HepG2 (cell line): ENCODE results near the gene KCNQ1OT1. TPM values are rescaled to one million over a fixed set of nuclear protein-coding genes. Genes with fewer than 3 reads are reported as not detected.

Experiments used
- AKAP8 ChIP-seq: sonication (generic); formaldehyde crosslinking; IDR thresholded peaks from 2 replicates; pipeline ENCODE4 v1.5.1; 2020; ENCODE audit warnings: mild to moderate bottlenecking, missing genetic modification reagents
- BRD4 ChIP-seq: sonication (generic); formaldehyde crosslinking; IDR thresholded peaks from 2 replicates; pipeline ENCODE4 v1.4.0; 2020; ENCODE audit warnings: missing genetic modification reagents
- GLI4 ChIP-seq: sonication (generic); formaldehyde crosslinking; IDR thresholded peaks from 2 replicates; pipeline ENCODE4 v1.5.1; 2020; ENCODE audit warnings: missing genetic modification reagents, mild to moderate bottlenecking, moderate library complexity, borderline replicate concordance
- GTF3A ChIP-seq: sonication (generic); formaldehyde crosslinking; conservative IDR thresholded peaks from 2 replicates; pipeline ENCODE4 v1.4.0; 2020; ENCODE audit warnings: mild to moderate bottlenecking, missing genetic modification reagents
- IKZF1 ChIP-seq: fragments of 450-650 bp; IDR thresholded peaks from 2 replicates; pipeline ENCODE4 v1.7.1; 2016
- KLF15 ChIP-seq: sonication (generic); formaldehyde crosslinking; IDR thresholded peaks from 2 replicates; pipeline ENCODE4 v1.8.1; 2023; ENCODE audit warnings: borderline replicate concordance, mild to moderate bottlenecking, inconsistent platforms, missing genetic modification reagents, mixed read lengths
- MED1 ChIP-seq: sonication (generic); formaldehyde crosslinking; IDR thresholded peaks from 2 replicates; pipeline ENCODE4 v1.4.0; 2020; ENCODE audit warnings: missing genetic modification reagents
- NFKB2 ChIP-seq: sonication (generic); formaldehyde crosslinking; IDR thresholded peaks from 2 replicates; pipeline ENCODE4 v1.4.0; 2020; ENCODE audit warnings: missing genetic modification reagents, borderline replicate concordance
- PRMT3 ChIP-seq: sonication (generic); formaldehyde crosslinking; IDR thresholded peaks from 2 replicates; pipeline ENCODE4 v1.8.1; 2022; ENCODE audit warnings: low read depth, mild to moderate bottlenecking, moderate library complexity, missing genetic modification reagents, borderline replicate concordance
- RAD51 ChIP-seq: fragments of 450-650 bp; IDR thresholded peaks from 2 replicates; pipeline ENCODE4 v1.6.1; 2016; ENCODE audit warnings: borderline replicate concordance
- SAFB2 ChIP-seq: sonication (generic); formaldehyde crosslinking; IDR thresholded peaks from 2 replicates; pipeline ENCODE4 v1.5.1; 2020; ENCODE audit warnings: missing genetic modification reagents, low read depth, mild to moderate bottlenecking, borderline replicate concordance
- SOX13 ChIP-seq, 3 experiments: fragments of 450-650 bp in 1 of 3; sonication (generic) in 1 of 3; formaldehyde crosslinking in 1 of 3; IDR thresholded peaks in 2 of 3; conservative IDR thresholded peaks in 1 of 3; 2 replicates each; pipeline versions ENCODE4 v1.5.0 to v1.6.1; 2016 to 2020; ENCODE audit warnings: antibody characterized with exemption in 1 of 3, mild to moderate bottlenecking in 1 of 3, missing compliant biosample characterization in 1 of 3, missing genetic modification reagents in 1 of 3, moderate library complexity in 1 of 3
- TAF15 ChIP-seq: fragments of 200-400 bp; formaldehyde crosslinking; IDR thresholded peaks from one replicate; pipeline ENCODE4 v1.6.1; 2018; ENCODE audit warnings: mild to moderate bottlenecking, low read depth, low read length; ENCODE audit not compliant: poor library complexity, severe bottlenecking
- ZMAT3 ChIP-seq: sonication (generic); formaldehyde crosslinking; conservative IDR thresholded peaks from 2 replicates; pipeline ENCODE4 v1.7.0; 2021; ENCODE audit warnings: missing genetic modification reagents
- ZNF224 ChIP-seq: sonication (generic); formaldehyde crosslinking; IDR thresholded peaks from 2 replicates; pipeline ENCODE4 v1.5.0; 2020; ENCODE audit warnings: mild to moderate bottlenecking, missing genetic modification reagents
- ZNF713 ChIP-seq: sonication (generic); formaldehyde crosslinking; IDR thresholded peaks from 2 replicates; pipeline ENCODE4 v1.4.0; 2020; ENCODE audit warnings: mild to moderate bottlenecking, missing genetic modification reagents
- ZNF773 ChIP-seq: sonication (generic); formaldehyde crosslinking; IDR thresholded peaks from 2 replicates; pipeline ENCODE4 v1.4.0; 2020; ENCODE audit warnings: missing genetic modification reagents, borderline replicate concordance
- polyA plus RNA-seq, 8 experiments: library from polyadenylated mRNA; depleted of rRNA in 3 of 8; stranded (reverse) in 7 of 8; unstranded in 1 of 8; fragments of >200 nt; fragmentation: Illumina TruSeq in 4 of 8; extraction: Trizol in 4 of 8; gene quantifications; 2 replicates each; pipeline versions ENCODE4 v1.2.1 to v1.2.3, GENCODE V29; 2011 to 2016; ENCODE audit warnings: low read depth in 4 of 8, missing spikeins in 1 of 8, mixed read lengths in 1 of 8; ENCODE audit not compliant: insufficient read depth in 1 of 8
- total RNA-seq, 5 experiments: library from RNA; depleted of rRNA; stranded (reverse); fragments of >200 nt; fragmentation: Illumina TruSeq; extraction: Trizol; gene quantifications; 2 replicates each; pipeline ENCODE4 v1.2.3, GENCODE V29; 2016; ENCODE audit warnings: low read depth in 1 of 5
- TF ChIP-seq, protein P1 (sequence below): sonication (generic); formaldehyde crosslinking; IDR thresholded peaks from 2 replicates; pipeline ENCODE4 v1.4.0; 2020; ENCODE audit warnings: missing genetic modification reagents
- TF ChIP-seq, protein P2 (sequence below): sonication (generic); formaldehyde crosslinking; conservative IDR thresholded peaks from 2 replicates; pipeline ENCODE4 v1.4.0; 2020; ENCODE audit warnings: missing genetic modification reagents
- TF ChIP-seq, protein P3 (sequence below): sonication (generic); formaldehyde crosslinking; IDR thresholded peaks from 2 replicates; pipeline ENCODE4 v1.8.0; 2022; ENCODE audit warnings: missing genetic modification reagents, mild to moderate bottlenecking, borderline replicate concordance
- TF ChIP-seq, protein P4 (sequence below): fragments of 450-650 bp; IDR thresholded peaks from 2 replicates; pipeline ENCODE4 v1.6.1; 2017

Gene KCNQ1OT1
- total and polyA plus RNA-seq, 2 of the 13 experiments (the other 11 are each of a cell fraction or from before 2014, with no cell fraction given): 1.3 to 18.9 TPM

DNA sequence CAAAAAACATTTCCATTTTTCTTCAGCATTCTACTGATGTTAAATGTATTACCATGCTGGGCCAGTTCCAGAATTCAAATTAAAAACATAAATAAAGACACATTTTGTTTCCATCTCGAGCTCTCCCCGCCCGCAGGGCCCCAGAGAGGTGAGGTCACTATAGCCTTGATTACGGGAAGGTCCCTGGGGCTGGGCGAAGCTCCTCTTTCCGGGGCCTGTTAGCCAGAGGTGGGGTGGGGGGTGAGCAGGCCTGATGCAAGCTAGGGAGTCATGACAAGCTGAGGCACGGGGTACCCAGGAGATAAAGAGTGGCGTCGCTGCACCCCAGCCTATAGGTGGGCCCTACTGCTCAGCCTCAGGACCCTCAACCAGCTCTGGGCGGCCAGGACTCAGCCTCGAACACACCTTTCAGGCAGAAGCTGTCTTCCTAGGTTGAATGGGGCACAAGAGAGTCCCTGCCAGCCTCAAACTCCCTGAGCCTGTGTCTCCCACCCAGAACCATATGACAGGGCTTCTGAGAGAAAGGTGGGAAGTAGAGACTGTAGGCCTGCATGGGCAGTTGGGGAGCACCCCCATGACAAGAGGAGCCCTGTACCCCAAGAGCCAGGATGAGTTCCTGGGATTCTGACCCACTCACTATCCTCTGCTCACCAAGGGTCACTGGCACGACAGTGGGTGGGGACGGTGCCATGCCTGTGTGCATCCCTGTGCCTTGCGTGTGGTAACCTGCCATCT lies 34.8 kb downstream of the KCNQ1OT1 start (continued):
- TF ChIP-seq, protein P1, sequence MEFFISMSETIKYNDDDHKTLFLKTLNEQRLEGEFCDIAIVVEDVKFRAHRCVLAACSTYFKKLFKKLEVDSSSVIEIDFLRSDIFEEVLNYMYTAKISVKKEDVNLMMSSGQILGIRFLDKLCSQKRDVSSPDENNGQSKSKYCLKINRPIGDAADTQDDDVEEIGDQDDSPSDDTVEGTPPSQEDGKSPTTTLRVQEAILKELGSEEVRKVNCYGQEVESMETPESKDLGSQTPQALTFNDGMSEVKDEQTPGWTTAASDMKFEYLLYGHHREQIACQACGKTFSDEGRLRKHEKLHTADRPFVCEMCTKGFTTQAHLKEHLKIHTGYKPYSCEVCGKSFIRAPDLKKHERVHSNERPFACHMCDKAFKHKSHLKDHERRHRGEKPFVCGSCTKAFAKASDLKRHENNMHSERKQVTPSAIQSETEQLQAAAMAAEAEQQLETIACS (CRISPR knock-in tag): no peak
- TF ChIP-seq ZNF713 (CRISPR knock-in tag) (no peak), NFKB2 (CRISPR knock-in tag) (no peak), PRMT3 (CRISPR knock-in tag) (no peak), SOX13 (IDR thresholded peaks at IDR 0.05) (no peak), SOX13 (CRISPR knock-in tag; conservative IDR thresholded peaks at IDR 0.05 in 1 of 2, IDR thresholded peaks at IDR 0.05 in 1 of 2) (no peak), TAF15 (no peak), ZMAT3 (no peak), KLF15 (CRISPR knock-in tag) (no peak), MED1 (CRISPR knock-in tag) (no peak), ZNF773 (no peak), GTF3A (no peak), IKZF1 (no peak), AKAP8 (no peak), GLI4 (CRISPR knock-in tag) (no peak), SAFB2 (CRISPR knock-in tag) (no peak), RAD51 (no peak), BRD4 (no peak), ZNF224 (no peak)
- TF ChIP-seq, protein P2, sequence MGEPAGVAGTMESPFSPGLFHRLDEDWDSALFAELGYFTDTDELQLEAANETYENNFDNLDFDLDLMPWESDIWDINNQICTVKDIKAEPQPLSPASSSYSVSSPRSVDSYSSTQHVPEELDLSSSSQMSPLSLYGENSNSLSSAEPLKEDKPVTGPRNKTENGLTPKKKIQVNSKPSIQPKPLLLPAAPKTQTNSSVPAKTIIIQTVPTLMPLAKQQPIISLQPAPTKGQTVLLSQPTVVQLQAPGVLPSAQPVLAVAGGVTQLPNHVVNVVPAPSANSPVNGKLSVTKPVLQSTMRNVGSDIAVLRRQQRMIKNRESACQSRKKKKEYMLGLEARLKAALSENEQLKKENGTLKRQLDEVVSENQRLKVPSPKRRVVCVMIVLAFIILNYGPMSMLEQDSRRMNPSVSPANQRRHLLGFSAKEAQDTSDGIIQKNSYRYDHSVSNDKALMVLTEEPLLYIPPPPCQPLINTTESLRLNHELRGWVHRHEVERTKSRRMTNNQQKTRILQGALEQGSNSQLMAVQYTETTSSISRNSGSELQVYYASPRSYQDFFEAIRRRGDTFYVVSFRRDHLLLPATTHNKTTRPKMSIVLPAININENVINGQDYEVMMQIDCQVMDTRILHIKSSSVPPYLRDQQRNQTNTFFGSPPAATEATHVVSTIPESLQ (CRISPR knock-in tag): no peak
- TF ChIP-seq, protein P3, sequence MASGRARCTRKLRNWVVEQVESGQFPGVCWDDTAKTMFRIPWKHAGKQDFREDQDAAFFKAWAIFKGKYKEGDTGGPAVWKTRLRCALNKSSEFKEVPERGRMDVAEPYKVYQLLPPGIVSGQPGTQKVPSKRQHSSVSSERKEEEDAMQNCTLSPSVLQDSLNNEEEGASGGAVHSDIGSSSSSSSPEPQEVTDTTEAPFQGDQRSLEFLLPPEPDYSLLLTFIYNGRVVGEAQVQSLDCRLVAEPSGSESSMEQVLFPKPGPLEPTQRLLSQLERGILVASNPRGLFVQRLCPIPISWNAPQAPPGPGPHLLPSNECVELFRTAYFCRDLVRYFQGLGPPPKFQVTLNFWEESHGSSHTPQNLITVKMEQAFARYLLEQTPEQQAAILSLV (CRISPR knock-in tag): no peak
- TF ChIP-seq, protein P4, sequence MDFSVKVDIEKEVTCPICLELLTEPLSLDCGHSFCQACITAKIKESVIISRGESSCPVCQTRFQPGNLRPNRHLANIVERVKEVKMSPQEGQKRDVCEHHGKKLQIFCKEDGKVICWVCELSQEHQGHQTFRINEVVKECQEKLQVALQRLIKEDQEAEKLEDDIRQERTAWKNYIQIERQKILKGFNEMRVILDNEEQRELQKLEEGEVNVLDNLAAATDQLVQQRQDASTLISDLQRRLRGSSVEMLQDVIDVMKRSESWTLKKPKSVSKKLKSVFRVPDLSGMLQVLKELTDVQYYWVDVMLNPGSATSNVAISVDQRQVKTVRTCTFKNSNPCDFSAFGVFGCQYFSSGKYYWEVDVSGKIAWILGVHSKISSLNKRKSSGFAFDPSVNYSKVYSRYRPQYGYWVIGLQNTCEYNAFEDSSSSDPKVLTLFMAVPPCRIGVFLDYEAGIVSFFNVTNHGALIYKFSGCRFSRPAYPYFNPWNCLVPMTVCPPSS: no peak
